PFSK-1 (cell line): ENCODE data around the gene PCBP3.

Source experiments
- FOXP2 ChIP-seq: optimal IDR thresholded peaks from 2 replicates; pipeline ENCODE3; 2011; ENCODE audit warnings: borderline replicate concordance, control low read depth, inconsistent platforms; ENCODE audit not compliant: insufficient read depth; ENCODE audit errors: extremely low read length, extremely low read depth
- POLR2AphosphoS5 ChIP-seq: IDR thresholded peaks from 2 replicates; pipeline ENCODE4 v1.6.1; 2012; ENCODE audit warnings: low read depth, mild to moderate bottlenecking, control low read depth, low read length, moderate library complexity
- SIN3A ChIP-seq: IDR thresholded peaks from 2 replicates; pipeline ENCODE4 v1.6.1; 2012; ENCODE audit warnings: mild to moderate bottlenecking, low read length, moderate library complexity, borderline replicate concordance; ENCODE audit not compliant: insufficient read depth
- TAF1 ChIP-seq: IDR thresholded peaks from 2 replicates; pipeline ENCODE4 v1.6.1; 2012; ENCODE audit warnings: low read length, control low read depth, borderline replicate concordance; ENCODE audit not compliant: insufficient read depth
- TF ChIP-seq, protein P1 (sequence below), 2 experiments: IDR thresholded peaks; 2 replicates each; pipeline versions ENCODE4 v1.6.1 to v1.8.0; 2011 to 2012; ENCODE audit warnings: low read depth in 2 of 2, low read length in 2 of 2, control low read depth in 1 of 2, inconsistent platforms in 1 of 2, mild to moderate bottlenecking in 1 of 2, moderate library complexity in 1 of 2; ENCODE audit not compliant: insufficient read depth in 1 of 2

Gene PCBP3

DNA sequence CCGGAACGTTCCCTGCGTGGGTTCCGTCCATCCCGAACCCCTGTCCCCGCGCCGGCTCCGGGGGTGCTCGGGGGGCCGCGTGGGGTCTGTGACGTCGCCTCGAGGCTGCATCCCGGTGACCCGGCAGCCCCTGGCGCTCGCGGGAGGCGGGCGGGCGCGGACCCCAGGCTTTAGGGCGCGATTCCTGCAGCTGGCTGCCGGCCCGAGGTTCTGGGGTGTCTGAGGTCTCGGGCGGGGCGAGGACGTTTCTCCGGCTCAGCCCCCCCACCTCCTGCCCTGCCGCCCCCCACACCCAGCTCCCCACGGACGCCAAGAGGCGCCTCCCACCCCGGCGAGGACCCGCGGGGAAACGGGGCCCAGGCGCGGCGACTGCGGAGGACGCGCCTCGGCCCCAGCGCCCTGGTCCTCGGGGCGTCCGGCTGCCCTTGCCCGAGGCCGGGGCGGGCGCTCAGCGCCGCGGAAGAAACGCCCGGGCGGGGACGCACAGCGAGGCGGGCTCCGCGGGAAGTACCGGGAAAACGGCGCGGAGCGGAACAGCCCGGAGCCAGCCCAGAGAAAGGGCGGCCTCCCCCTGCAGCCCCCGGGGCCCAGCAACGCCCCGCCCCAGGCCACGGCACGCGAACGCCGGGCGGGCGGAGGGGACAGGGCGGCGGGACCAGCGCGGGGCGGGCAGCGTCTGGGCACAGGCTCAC is 1.3 kb upstream of the PCBP3 start:
- TF ChIP-seq POLR2AphosphoS5 (no peak), SIN3A (no peak), TAF1 (no peak), FOXP2 (no peak)
- TF ChIP-seq, protein P1, sequence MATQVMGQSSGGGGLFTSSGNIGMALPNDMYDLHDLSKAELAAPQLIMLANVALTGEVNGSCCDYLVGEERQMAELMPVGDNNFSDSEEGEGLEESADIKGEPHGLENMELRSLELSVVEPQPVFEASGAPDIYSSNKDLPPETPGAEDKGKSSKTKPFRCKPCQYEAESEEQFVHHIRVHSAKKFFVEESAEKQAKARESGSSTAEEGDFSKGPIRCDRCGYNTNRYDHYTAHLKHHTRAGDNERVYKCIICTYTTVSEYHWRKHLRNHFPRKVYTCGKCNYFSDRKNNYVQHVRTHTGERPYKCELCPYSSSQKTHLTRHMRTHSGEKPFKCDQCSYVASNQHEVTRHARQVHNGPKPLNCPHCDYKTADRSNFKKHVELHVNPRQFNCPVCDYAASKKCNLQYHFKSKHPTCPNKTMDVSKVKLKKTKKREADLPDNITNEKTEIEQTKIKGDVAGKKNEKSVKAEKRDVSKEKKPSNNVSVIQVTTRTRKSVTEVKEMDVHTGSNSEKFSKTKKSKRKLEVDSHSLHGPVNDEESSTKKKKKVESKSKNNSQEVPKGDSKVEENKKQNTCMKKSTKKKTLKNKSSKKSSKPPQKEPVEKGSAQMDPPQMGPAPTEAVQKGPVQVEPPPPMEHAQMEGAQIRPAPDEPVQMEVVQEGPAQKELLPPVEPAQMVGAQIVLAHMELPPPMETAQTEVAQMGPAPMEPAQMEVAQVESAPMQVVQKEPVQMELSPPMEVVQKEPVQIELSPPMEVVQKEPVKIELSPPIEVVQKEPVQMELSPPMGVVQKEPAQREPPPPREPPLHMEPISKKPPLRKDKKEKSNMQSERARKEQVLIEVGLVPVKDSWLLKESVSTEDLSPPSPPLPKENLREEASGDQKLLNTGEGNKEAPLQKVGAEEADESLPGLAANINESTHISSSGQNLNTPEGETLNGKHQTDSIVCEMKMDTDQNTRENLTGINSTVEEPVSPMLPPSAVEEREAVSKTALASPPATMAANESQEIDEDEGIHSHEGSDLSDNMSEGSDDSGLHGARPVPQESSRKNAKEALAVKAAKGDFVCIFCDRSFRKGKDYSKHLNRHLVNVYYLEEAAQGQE (IDR thresholded peaks at IDR 0.05; ENCODE audit: insufficient read depth in 1 of 2, low read depth in 2 of 2, low read length in 2 of 2) = no peak

DNA sequence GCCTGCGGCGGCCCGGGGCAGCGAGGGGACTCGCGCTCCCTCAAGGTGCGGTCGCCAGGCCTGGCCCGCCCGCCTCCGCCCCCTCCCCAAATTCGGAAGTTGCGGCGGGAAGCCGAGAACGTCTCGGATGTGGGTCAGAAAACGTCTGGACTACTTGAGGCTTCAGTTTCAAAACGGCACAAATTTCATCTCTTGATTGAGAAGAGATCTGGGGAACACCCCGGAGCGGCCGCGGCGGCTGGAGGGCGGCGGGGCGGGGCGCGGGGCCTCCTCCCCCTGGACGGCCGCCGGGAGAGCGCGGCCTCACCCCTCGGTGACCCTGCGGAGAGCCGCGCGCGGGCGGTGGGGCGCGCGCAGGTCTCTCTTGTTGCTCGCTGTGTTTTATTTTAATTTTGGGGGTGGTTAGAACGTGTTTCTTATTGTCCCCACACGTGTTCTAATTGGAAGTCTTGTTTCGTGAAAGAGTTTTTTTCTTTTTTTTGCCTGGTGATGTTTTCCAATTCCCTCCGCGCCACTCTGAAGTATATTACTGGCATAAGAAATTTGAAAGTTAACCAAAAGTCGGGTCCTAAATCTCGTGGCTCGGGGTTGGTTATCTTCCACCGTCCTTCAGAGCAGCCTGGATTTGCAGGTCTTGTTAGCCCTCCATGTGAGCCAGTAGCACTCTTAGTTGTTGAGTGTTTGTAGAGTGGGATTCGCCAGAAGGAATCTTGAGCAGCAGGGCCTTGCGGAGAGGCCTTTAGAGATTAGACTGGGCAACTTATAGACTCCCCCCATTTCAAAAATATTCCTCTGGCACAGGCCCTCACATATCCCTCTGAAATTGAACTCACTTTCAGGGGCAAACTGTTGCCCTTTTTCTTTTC is 749 bp downstream of the PCBP3 start:
- TF ChIP-seq POLR2AphosphoS5 (no peak), TAF1 (no peak), FOXP2 (no peak), SIN3A (no peak)
- TF ChIP-seq, protein P1 (IDR thresholded peaks at IDR 0.05; ENCODE audit: insufficient read depth in 1 of 2, low read depth in 2 of 2, low read length in 2 of 2) = no peak

DNA sequence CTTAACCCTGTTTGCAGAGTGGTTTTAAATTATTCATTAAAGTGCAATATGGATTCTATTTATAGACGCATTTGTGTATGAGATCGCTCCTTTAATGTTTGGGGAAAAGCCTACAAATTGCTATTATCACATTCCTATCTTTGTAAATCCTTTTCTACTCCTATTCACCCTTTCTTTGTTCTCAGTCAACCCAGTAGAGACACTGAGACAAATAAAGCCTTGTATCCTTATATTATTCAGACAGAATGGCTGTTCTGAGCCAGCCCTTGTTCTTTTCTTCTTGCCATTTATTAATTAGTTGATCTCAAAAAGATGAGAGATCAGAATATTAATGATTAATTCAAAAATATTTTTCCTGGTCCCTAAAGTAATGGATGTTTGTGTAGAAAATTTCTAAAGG is 8.4 kb downstream of the PCBP3 start:
- TF ChIP-seq SIN3A (no peak), TAF1 (no peak), FOXP2 (no peak), POLR2AphosphoS5 (no peak)
- TF ChIP-seq, protein P1 (IDR thresholded peaks at IDR 0.05; ENCODE audit: insufficient read depth in 1 of 2, low read depth in 2 of 2, low read length in 2 of 2) = no peak

DNA sequence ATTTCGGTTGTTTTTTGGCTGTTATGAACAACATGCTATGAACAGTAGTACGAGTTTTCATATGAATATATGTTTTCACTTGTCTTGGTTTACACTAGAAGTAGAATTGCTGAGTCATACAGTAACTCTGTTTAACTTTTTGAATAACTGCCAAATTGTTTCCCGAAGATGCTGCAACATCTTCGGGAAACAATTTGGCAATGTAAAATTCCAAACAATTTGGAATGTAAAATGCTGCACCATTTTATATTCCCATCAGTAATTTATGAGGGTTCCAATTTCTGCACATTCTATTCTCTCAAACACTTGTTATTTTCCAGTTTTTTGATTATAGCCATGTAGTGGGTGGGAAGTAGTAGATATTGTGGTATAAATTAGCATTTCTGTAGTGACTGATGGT is 11.6 kb downstream of the PCBP3 start:
- TF ChIP-seq POLR2AphosphoS5 (no peak), SIN3A (no peak), FOXP2 (no peak), TAF1 (no peak)
- TF ChIP-seq, protein P1 (IDR thresholded peaks at IDR 0.05; ENCODE audit: insufficient read depth in 1 of 2, low read depth in 2 of 2, low read length in 2 of 2) = no peak
